ENCODE data around the gene RASGRF2.

Gene RASGRF2

GRCh38 chr5:80963521-80963895, 3.3 kb downstream of the RASGRF2 start:
- H3K4me3 ChIP-seq (replicated peaks; ENCODE audit: insufficient read depth, low read length): no peak overlapping the region
- no peak for DNase-seq (ENCODE audit: low read depth in 1 of 2, low spot score in 1 of 2)
- TF ChIP-seq CTCF (IDR thresholded peaks at IDR 0.05; ENCODE audit: insufficient read depth, low read length) (no peak), GABPA (IDR thresholded peaks at IDR 0.05; ENCODE audit: low read depth) (no peak), SPI1 (IDR thresholded peaks at IDR 0.05; ENCODE audit: borderline replicate concordance, low read depth) (no peak), REST (IDR thresholded peaks at IDR 0.05; ENCODE audit: insufficient replicate concordance, low read depth) (no peak), POLR2AphosphoS5 (IDR thresholded peaks at IDR 0.05; ENCODE audit: low read depth) (no peak)
- peaks cover 8% of the 10 kb centered on the region for H3K27me3 ChIP-seq (ENCODE audit: insufficient read depth, poor library complexity, severe bottlenecking)
- no peak overlapping the region for H3K27ac ChIP-seq (replicated peaks)

GRCh38 chr5:80963966-80964481, 3.9 kb downstream of the RASGRF2 start:
- DNase-seq (ENCODE audit: low read depth in 1 of 2, low spot score in 1 of 2): no peak
- no peak overlapping the region for H3K4me3 ChIP-seq (replicated peaks; ENCODE audit: insufficient read depth, low read length)
- TF ChIP-seq REST (IDR thresholded peaks at IDR 0.05; ENCODE audit: insufficient replicate concordance, low read depth) (no peak), CTCF (IDR thresholded peaks at IDR 0.05; ENCODE audit: insufficient read depth, low read length) (no peak), POLR2AphosphoS5 (IDR thresholded peaks at IDR 0.05; ENCODE audit: low read depth) (no peak), SPI1 (IDR thresholded peaks at IDR 0.05; ENCODE audit: borderline replicate concordance, low read depth) (no peak), GABPA (IDR thresholded peaks at IDR 0.05; ENCODE audit: low read depth) (no peak)
- no peak overlapping the region for H3K27ac ChIP-seq (replicated peaks)
- peaks cover 8% of the 10 kb centered on the region for H3K27me3 ChIP-seq (ENCODE audit: insufficient read depth, poor library complexity, severe bottlenecking)

- TF ChIP-seq SPI1 (IDR thresholded peaks at IDR 0.05; ENCODE audit: borderline replicate concordance, low read depth) (no peak), GABPA (IDR thresholded peaks at IDR 0.05; ENCODE audit: low read depth) (no peak), REST (IDR thresholded peaks at IDR 0.05; ENCODE audit: insufficient replicate concordance, low read depth) (no peak), CTCF (IDR thresholded peaks at IDR 0.05; ENCODE audit: insufficient read depth, low read length) (no peak), POLR2AphosphoS5 (IDR thresholded peaks at IDR 0.05; ENCODE audit: low read depth) (no peak)
- Histone ChIP-seq H3K4me3 (replicated peaks; ENCODE audit: insufficient read depth, low read length) (no peak overlapping the region), H3K27me3 (ENCODE audit: insufficient read depth, poor library complexity, severe bottlenecking) (peaks cover 7% of the 10 kb centered on the region), H3K27ac (replicated peaks) (no peak overlapping the region)
- DNase-seq (ENCODE audit: low read depth in 1 of 2, low spot score in 1 of 2): no peak
Observed at GRCh38 chr5:80964491-80964890, 4.3 kb downstream of the RASGRF2 start.
